ENCODE data around the gene QPCTL. TPM values are rescaled to one million over a fixed set of nuclear protein-coding genes. Genes with fewer than 3 reads are reported as not detected.

QPCTL gene
- total and polyA plus RNA-seq, 2 of the 13 experiments (the other 11 are each of a cell fraction or from before 2014, with no cell fraction given), result 16.0 to 19.1 TPM

DNA sequence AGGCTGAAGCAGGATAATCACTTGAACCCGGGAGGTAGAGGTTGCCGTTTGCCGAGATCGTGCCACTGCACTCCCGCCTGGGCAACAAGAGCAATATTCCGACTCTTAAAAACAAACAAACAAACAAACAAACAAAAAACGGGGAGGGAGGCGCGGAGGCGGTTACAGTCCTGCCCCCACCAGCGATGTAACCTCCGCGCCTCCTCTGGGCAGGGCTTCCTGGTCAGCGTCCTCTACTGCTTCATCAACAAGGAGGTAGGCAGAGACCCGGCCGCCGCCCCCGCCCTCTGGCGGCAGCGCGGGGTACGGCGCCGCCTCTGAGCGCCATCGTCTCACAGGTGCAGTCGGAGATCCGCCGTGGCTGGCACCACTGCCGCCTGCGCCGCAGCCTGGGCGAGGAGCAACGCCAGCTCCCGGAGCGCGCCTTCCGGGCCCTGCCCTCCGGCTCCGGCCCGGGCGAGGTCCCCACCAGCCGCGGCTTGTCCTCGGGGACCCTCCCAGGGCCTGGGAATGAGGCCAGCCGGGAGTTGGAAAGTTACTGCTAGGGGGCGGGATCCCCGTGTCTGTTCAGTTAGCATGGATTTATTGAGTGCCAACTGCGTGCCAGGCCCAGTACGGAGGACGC is 11.0 kb upstream of the QPCTL start (continued):
- TF ChIP-seq MEF2D (CRISPR knock-in tag; IDR thresholded peaks at IDR 0.05) (no peak), RARA (CRISPR knock-in tag; IDR thresholded peaks at IDR 0.05) (no peak), ZNF44 (CRISPR knock-in tag; IDR thresholded peaks at IDR 0.05) (no peak), AGO2 (optimal IDR thresholded peaks at IDR 0.05; ENCODE audit: low read depth, low read length) (no peak), CBFB (CRISPR knock-in tag; IDR thresholded peaks at IDR 0.05) (peak; percentile 58; the same call in 1 of the 2 replicates), ZNF225 (CRISPR knock-in tag; IDR thresholded peaks at IDR 0.05) (0 out of 2 replicates have a peak, but pooled peaks have one; percentile 18), GLI4 (CRISPR knock-in tag; IDR thresholded peaks at IDR 0.05; ENCODE audit: borderline replicate concordance) (no peak; the same call in 1 of the 2 replicates), ZNF674 (CRISPR knock-in tag; IDR thresholded peaks at IDR 0.05; ENCODE audit: low read depth) (no peak), ZNF260 (CRISPR knock-in tag; IDR thresholded peaks at IDR 0.05; ENCODE audit: borderline replicate concordance, low read depth) (no peak), CENPT (CRISPR knock-in tag; IDR thresholded peaks at IDR 0.05; ENCODE audit: low read depth) (no peak), FOXO1 (CRISPR knock-in tag; IDR thresholded peaks at IDR 0.05) (peak; percentile 72), SALL2 (CRISPR knock-in tag; IDR thresholded peaks at IDR 0.05) (no peak), KDM5A (IDR thresholded peaks at IDR 0.05; ENCODE audit: borderline replicate concordance, low read length) (no peak), TCF7 (IDR thresholded peaks at IDR 0.05; ENCODE audit: low read depth) (no peak), EHMT2 (IDR thresholded peaks at IDR 0.05; ENCODE audit: borderline replicate concordance, low read depth, low read length) (no peak), JUN (CRISPR knock-in tag; IDR thresholded peaks at IDR 0.05) (no peak), ZNF33B (CRISPR knock-in tag; IDR thresholded peaks at IDR 0.05) (no peak), ZNF205 (CRISPR knock-in tag; IDR thresholded peaks at IDR 0.05) (peak; percentile 100)
- TF ChIP-seq, protein P1, sequence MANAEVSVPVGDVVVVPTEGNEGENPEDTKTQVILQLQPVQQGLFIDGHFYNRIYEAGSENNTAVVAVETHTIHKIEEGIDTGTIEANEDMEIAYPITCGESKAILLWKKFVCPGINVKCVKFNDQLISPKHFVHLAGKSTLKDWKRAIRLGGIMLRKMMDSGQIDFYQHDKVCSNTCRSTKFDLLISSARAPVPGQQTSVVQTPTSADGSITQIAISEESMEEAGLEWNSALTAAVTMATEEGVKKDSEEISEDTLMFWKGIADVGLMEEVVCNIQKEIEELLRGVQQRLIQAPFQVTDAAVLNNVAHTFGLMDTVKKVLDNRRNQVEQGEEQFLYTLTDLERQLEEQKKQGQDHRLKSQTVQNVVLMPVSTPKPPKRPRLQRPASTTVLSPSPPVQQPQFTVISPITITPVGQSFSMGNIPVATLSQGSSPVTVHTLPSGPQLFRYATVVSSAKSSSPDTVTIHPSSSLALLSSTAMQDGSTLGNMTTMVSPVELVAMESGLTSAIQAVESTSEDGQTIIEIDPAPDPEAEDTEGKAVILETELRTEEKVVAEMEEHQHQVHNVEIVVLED (CRISPR knock-in tag; IDR thresholded peaks at IDR 0.05; ENCODE audit: borderline replicate concordance), result no peak
- TF ChIP-seq, protein P2, sequence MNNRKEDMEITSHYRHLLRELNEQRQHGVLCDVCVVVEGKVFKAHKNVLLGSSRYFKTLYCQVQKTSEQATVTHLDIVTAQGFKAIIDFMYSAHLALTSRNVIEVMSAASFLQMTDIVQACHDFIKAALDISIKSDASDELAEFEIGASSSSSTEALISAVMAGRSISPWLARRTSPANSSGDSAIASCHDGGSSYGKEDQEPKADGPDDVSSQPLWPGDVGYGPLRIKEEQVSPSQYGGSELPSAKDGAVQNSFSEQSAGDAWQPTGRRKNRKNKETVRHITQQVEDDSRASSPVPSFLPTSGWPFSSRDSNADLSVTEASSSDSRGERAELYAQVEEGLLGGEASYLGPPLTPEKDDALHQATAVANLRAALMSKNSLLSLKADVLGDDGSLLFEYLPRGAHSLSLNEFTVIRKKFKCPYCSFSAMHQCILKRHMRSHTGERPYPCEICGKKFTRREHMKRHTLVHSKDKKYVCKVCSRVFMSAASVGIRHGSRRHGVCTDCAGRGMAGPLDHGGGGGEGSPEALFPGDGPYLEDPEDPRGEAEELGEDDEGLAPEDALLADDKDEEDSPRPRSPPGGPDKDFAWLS (CRISPR knock-in tag; IDR thresholded peaks at IDR 0.05; ENCODE audit: borderline replicate concordance), result no peak
- TF ChIP-seq, protein P3, sequence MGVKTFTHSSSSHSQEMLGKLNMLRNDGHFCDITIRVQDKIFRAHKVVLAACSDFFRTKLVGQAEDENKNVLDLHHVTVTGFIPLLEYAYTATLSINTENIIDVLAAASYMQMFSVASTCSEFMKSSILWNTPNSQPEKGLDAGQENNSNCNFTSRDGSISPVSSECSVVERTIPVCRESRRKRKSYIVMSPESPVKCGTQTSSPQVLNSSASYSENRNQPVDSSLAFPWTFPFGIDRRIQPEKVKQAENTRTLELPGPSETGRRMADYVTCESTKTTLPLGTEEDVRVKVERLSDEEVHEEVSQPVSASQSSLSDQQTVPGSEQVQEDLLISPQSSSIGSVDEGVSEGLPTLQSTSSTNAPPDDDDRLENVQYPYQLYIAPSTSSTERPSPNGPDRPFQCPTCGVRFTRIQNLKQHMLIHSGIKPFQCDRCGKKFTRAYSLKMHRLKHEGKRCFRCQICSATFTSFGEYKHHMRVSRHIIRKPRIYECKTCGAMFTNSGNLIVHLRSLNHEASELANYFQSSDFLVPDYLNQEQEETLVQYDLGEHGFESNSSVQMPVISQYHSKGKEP (CRISPR knock-in tag; IDR thresholded peaks at IDR 0.05), result no peak
- TF ChIP-seq, protein P4, sequence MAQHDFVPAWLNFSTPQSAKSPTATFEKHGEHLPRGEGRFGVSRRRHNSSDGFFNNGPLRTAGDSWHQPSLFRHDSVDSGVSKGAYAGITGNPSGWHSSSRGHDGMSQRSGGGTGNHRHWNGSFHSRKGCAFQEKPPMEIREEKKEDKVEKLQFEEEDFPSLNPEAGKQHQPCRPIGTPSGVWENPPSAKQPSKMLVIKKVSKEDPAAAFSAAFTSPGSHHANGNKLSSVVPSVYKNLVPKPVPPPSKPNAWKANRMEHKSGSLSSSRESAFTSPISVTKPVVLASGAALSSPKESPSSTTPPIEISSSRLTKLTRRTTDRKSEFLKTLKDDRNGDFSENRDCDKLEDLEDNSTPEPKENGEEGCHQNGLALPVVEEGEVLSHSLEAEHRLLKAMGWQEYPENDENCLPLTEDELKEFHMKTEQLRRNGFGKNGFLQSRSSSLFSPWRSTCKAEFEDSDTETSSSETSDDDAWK (CRISPR knock-in tag; IDR thresholded peaks at IDR 0.05), result no peak
- TF ChIP-seq, protein P5, sequence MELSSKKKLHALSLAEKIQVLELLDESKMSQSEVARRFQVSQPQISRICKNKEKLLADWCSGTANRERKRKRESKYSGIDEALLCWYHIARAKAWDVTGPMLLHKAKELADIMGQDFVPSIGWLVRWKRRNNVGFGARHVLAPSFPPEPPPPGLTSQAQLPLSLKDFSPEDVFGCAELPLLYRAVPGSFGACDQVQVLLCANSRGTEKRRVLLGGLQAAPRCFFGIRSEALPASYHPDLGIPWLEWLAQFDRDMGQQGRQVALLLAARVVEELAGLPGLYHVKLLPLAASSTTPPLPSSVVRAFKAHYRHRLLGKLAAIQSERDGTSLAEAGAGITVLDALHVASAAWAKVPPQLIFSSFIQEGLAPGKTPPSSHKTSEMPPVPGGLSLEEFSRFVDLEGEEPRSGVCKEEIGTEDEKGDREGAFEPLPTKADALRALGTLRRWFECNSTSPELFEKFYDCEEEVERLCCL (CRISPR knock-in tag; IDR thresholded peaks at IDR 0.05; ENCODE audit: borderline replicate concordance), result no peak
